Endothelial cell of umbilical vein (primary cell): ENCODE measurements around the gene WNT9A. TPM values are rescaled to one million over a fixed set of nuclear protein-coding genes. Genes with fewer than 3 reads are reported as not detected.

Source experiments
- BruUV-seq: library from RNA; stranded (reverse); fragments of 400-500 nt; replicated peaks from 2 replicates; lab custom pipeline; 2021; lab: Mats Ljungman, UMichigan
- CTCF ChIA-PET: fragments of 300-600, 350-600 bp; sonication (Branson Sonifier 250); formaldehyde crosslinking; loops from one replicate; lab custom pipeline; 2021; ENCODE audit warnings: antibody characterized with exemption, inconsistent platforms; lab: Charles Lee
- POLR2A ChIA-PET: fragments of 300-600, 350-600 bp; sonication (Branson Sonifier 250); formaldehyde crosslinking; loops from one replicate; lab custom pipeline; 2021; ENCODE audit warnings: antibody characterized with exemption, inconsistent platforms; lab: Charles Lee
- DNase-seq: peaks from one replicate; pipeline ENCODE4 v3.0.0-alpha.2; 2011; ENCODE audit warnings: low read depth, low spot score
- FAIRE-seq: peaks from 2 replicates; lab custom pipeline; 2011; peaks lifted over from hg19 to GRCh38; lab: Jason Lieb, UNC
- H2AFZ ChIP-seq: 2 replicates; pipeline ENCODE4 v1.6.0; 2012; ENCODE audit warnings: low read depth, low read length, control low read depth, inconsistent platforms
- H3K27ac ChIP-seq: 2 replicates; pipeline ENCODE4 v1.5.1; 2011; ENCODE audit warnings: low read depth, mild to moderate bottlenecking, control low read depth, low read length, moderate library complexity; ENCODE audit not compliant: insufficient read depth
- H3K27me3 ChIP-seq, 2 experiments: 2 replicates each; pipeline versions ENCODE4 v1.6.0 to v1.6.1; 2011; ENCODE audit warnings: low read length in 2 of 2, mixed read lengths in 1 of 2; ENCODE audit not compliant: control insufficient read depth in 2 of 2, insufficient read depth in 2 of 2
- H3K36me3 ChIP-seq, 2 experiments: 2 replicates in 1 of 2; 3 replicates in 1 of 2; pipeline ENCODE4 v1.5.1; 2011; ENCODE audit warnings: low read length in 2 of 2, mild to moderate bottlenecking in 1 of 2, moderate library complexity in 1 of 2; ENCODE audit not compliant: control insufficient read depth in 2 of 2, insufficient read depth in 2 of 2; ENCODE audit errors: extremely low read depth in 1 of 2
- H3K4me1 ChIP-seq: 3 replicates; pipeline ENCODE4 v1.5.1; 2011; ENCODE audit warnings: mild to moderate bottlenecking, low read length; ENCODE audit not compliant: control insufficient read depth, insufficient read depth; ENCODE audit errors: extremely low read depth
- H3K4me2 ChIP-seq: 2 replicates; pipeline ENCODE4 v1.6.1; 2011; ENCODE audit warnings: low read length, control low read depth, mixed read lengths; ENCODE audit not compliant: insufficient read depth
- H3K4me3 ChIP-seq, 3 experiments: fragments of 200-600 bp in 1 of 3; sonication (generic), shearing (Covaris generic) in 1 of 3; replicated peaks in 1 of 3; 2 replicates each; pipeline ENCODE4 v1.5.1; 2011 to 2016; ENCODE audit warnings: control low read depth in 3 of 3, low read length in 3 of 3, mild to moderate bottlenecking in 2 of 3, inconsistent platforms in 1 of 3, low read depth in 1 of 3, moderate library complexity in 1 of 3; ENCODE audit not compliant: insufficient read depth in 1 of 3
- H3K79me2 ChIP-seq: 2 replicates; pipeline ENCODE4 v1.6.0; 2012; ENCODE audit warnings: low read length, inconsistent platforms; ENCODE audit not compliant: control insufficient read depth, insufficient read depth
- H3K9ac ChIP-seq: replicated peaks from 2 replicates; pipeline ENCODE3; 2011; ENCODE audit warnings: low read length, control low read depth; ENCODE audit not compliant: insufficient read depth; ENCODE audit errors: extremely low read depth
- H3K9me1 ChIP-seq: replicated peaks from 3 replicates; pipeline ENCODE4 v1.6.0; 2011; ENCODE audit warnings: mild to moderate bottlenecking, low read length; ENCODE audit not compliant: control insufficient read depth, insufficient read depth; ENCODE audit errors: extremely low read depth
- H3K9me3 ChIP-seq: replicated peaks from 2 replicates; pipeline ENCODE4 v1.5.1; 2012; ENCODE audit warnings: low read length, inconsistent platforms; ENCODE audit not compliant: control insufficient read depth, insufficient read depth
- H4K20me1 ChIP-seq: replicated peaks from 2 replicates; pipeline ENCODE3; 2011; ENCODE audit warnings: mild to moderate bottlenecking, low read length; ENCODE audit not compliant: control insufficient read depth, insufficient read depth; ENCODE audit errors: extremely low read depth
- EZH2 ChIP-seq: IDR thresholded peaks from 2 replicates; pipeline ENCODE4 v1.6.1; 2012; ENCODE audit warnings: borderline replicate concordance, low read depth, mild to moderate bottlenecking, moderate library complexity, low read length, inconsistent platforms; ENCODE audit not compliant: severe bottlenecking
- FOS ChIP-seq: IDR thresholded peaks from 2 replicates; pipeline ENCODE4 v1.6.1; 2011; ENCODE audit warnings: mild to moderate bottlenecking, low read length, moderate library complexity, borderline replicate concordance; ENCODE audit not compliant: insufficient read depth
- GATA2 ChIP-seq: IDR thresholded peaks from 2 replicates; pipeline ENCODE4 v1.7.0; 2011; ENCODE audit warnings: low read depth, mild to moderate bottlenecking, moderate library complexity, mixed read lengths, low read length; ENCODE audit not compliant: insufficient read length, insufficient read depth
- JUN ChIP-seq: IDR thresholded peaks from 2 replicates; pipeline ENCODE4 v1.6.1; 2011; ENCODE audit warnings: borderline replicate concordance, low read depth; ENCODE audit not compliant: insufficient read length, insufficient read depth
- MAX ChIP-seq: IDR thresholded peaks from 2 replicates; pipeline ENCODE4 v1.6.1; 2011; ENCODE audit not compliant: insufficient read depth, insufficient read length
- MYC ChIP-seq: IDR thresholded peaks from one replicate; pipeline ENCODE4 v1.6.1; 2011; ENCODE audit warnings: mild to moderate bottlenecking, low read depth, low read length
- POLR2A ChIP-seq: IDR thresholded peaks from 2 replicates; pipeline ENCODE4 v1.6.1; 2012; ENCODE audit warnings: low read depth, mild to moderate bottlenecking, control low read depth, low read length
- POLR2AphosphoS5 ChIP-seq: IDR thresholded peaks from 2 replicates; pipeline ENCODE4 v1.6.1; 2012; ENCODE audit warnings: low read depth, mild to moderate bottlenecking, control low read depth, low read length, moderate library complexity; ENCODE audit not compliant: insufficient read depth
- dilution Hi-C: fragments of 300-500 bp; cut with MboI; formaldehyde crosslinking; loops from one replicate; pipeline ENCODE4 v1.15.0; 2019; ENCODE audit warnings: low sequenced_read_pairs; ENCODE audit not compliant: extremely low pct_ligation_motif_present
- intact Hi-C: fragments of 100-400 bp; cut with micrococcal nuclease; formaldehyde crosslinking; loops from one replicate; pipeline ENCODE4 v1.10.0; 2022
- polyA plus RNA-seq, 4 experiments: library from polyadenylated mRNA; depleted of rRNA in 3 of 4; stranded (reverse) in 3 of 4; unstranded in 1 of 4; fragments of >200 nt; gene quantifications; 2 replicates each; pipeline versions ENCODE4 v1.2.1 to v1.2.3, GENCODE V29; 2011 to 2012; ENCODE audit warnings: missing spikeins in 1 of 4
- total RNA-seq: library from RNA; stranded (reverse); gene quantifications from 2 replicates; pipeline ENCODE4 v1.2.3, GENCODE V29; 2021
- TF ChIP-seq, protein P1 (sequence below), 2 donors: IDR thresholded peaks; 1 replicate in 1 of 2; 2 replicates in 1 of 2; pipeline ENCODE4 v1.5.1; 2011; ENCODE audit warnings: low read length in 2 of 2, mild to moderate bottlenecking in 2 of 2, moderate library complexity in 2 of 2, control low read depth in 1 of 2, inconsistent platforms in 1 of 2, low read depth in 1 of 2; ENCODE audit not compliant: insufficient read depth in 1 of 2; ENCODE audit errors: extremely low read depth in 1 of 2

The WNT9A gene
- total and polyA plus RNA-seq, 2 donors (not counting 3 experiments of a cell fraction or from before 2014, with no cell fraction given), result 5.4 to 6.2 TPM

DNA sequence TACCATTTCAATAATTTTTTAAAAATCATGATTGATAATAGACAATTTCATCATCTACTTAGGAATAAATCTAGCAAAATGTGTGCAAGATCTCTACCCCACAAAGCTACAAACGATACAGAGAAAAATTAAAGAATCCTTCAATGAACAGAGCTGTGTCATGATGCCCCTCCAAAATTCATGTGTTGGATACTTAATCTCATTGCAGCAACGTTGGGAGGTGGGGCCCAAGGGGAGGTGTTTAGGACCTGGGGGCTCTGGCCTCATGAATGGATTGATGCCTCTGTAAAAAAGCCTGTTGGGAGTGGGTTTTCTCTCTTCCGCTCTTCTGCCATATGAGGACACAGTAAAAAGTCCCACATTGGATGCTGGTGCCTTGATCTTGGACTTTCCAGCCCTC, 77.4 kb downstream of the WNT9A start:
- Histone ChIP-seq H3K9ac (no peak overlapping the region), H3K9me3 (no peaks in the 10 kb centered on the region), H3K79me2 (no peaks in the 10 kb centered on the region), H4K20me1 (no peaks in the 10 kb centered on the region), H3K27me3 (no peaks in the 10 kb centered on the region), H3K4me3 (no peak overlapping the region), H3K36me3 (no peaks in the 10 kb centered on the region), H3K4me1 (no peaks in the 10 kb centered on the region), H2AFZ (no peak overlapping the region), H3K9me1 (no peaks in the 10 kb centered on the region), H3K27ac (no peak overlapping the region), H3K4me2 (no peak overlapping the region)
- no peak for FAIRE-seq
- ChIA-PET POLR2A (no interaction called here), CTCF (no interaction called here)
- dilution Hi-C loops (no loop called here), intact Hi-C loops (no loop called here)
- DNase-seq, result no peak
- BruUV-seq, result no TSS peak
- TF ChIP-seq, protein P1, sequence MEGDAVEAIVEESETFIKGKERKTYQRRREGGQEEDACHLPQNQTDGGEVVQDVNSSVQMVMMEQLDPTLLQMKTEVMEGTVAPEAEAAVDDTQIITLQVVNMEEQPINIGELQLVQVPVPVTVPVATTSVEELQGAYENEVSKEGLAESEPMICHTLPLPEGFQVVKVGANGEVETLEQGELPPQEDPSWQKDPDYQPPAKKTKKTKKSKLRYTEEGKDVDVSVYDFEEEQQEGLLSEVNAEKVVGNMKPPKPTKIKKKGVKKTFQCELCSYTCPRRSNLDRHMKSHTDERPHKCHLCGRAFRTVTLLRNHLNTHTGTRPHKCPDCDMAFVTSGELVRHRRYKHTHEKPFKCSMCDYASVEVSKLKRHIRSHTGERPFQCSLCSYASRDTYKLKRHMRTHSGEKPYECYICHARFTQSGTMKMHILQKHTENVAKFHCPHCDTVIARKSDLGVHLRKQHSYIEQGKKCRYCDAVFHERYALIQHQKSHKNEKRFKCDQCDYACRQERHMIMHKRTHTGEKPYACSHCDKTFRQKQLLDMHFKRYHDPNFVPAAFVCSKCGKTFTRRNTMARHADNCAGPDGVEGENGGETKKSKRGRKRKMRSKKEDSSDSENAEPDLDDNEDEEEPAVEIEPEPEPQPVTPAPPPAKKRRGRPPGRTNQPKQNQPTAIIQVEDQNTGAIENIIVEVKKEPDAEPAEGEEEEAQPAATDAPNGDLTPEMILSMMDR (IDR thresholded peaks at IDR 0.05; ENCODE audit: extremely low read depth in 1 of 2, insufficient read depth in 1 of 2, low read depth in 1 of 2, low read length in 2 of 2), result no peak
- TF ChIP-seq GATA2, result no peak
- TF ChIP-seq FOS, result no peak
- TF ChIP-seq POLR2AphosphoS5, result no peak
- no peak for TF ChIP-seq MYC
- no peak for TF ChIP-seq MAX
- TF ChIP-seq POLR2A, result no peak
- no peak for TF ChIP-seq JUN
- no peak for TF ChIP-seq EZH2
